ENCODE measurements around the gene SSH3.
A peak's percentile ranks its signal among the peaks of the same experiment; 100 is the strongest.

The SSH3 gene

DNA sequence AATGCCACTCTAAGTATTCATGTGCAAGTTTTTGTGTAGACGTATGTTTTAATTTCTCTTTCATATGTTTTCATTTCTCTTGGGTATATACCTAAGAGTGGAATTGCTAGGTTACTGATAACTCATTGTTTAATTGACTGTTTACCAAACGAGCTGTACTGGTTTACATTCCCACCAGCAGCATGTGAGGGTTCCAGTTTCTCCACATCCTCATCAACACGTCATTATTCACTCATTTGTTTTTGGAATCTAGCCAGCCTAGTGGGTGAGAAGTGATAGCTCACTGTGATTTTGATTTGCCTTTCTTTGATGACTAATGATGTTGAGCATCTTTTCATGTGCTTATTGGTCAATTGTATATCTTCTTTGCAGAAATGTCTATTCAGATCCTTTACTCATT lies 10.2 kb upstream of the SSH3 start:
- DNase-seq (ENCODE audit: low read depth, low spot score): no peak
- H3K36me3 ChIP-seq (ENCODE audit: insufficient read depth, insufficient read length, low read length): peaks cover 56% of the 10 kb centered on the region
- no peak overlapping the region for H3K9ac ChIP-seq (ENCODE audit: insufficient read length, low read depth)
- no peaks in the 10 kb centered on the region for H3K27me3 ChIP-seq (ENCODE audit: insufficient read depth, insufficient read length)
- peaks cover 15% of the 10 kb centered on the region for H3K4me1 ChIP-seq (ENCODE audit: insufficient read depth, insufficient read length)
- TF ChIP-seq ZNF274 (IDR thresholded peaks at IDR 0.05; ENCODE audit: low read depth, low read length) (no peak), YY1 (IDR thresholded peaks at IDR 0.05; ENCODE audit: insufficient read depth, insufficient read length) (no peak), SUZ12 (IDR thresholded peaks at IDR 0.05; ENCODE audit: extremely low read depth, insufficient read depth, insufficient read length) (no peak)
- H3K9me3 ChIP-seq (ENCODE audit: insufficient read depth, low read length): peaks cover 27% of the 10 kb centered on the region
- H3K4me3 ChIP-seq (ENCODE audit: insufficient read length, low read depth): no peak overlapping the region

DNA sequence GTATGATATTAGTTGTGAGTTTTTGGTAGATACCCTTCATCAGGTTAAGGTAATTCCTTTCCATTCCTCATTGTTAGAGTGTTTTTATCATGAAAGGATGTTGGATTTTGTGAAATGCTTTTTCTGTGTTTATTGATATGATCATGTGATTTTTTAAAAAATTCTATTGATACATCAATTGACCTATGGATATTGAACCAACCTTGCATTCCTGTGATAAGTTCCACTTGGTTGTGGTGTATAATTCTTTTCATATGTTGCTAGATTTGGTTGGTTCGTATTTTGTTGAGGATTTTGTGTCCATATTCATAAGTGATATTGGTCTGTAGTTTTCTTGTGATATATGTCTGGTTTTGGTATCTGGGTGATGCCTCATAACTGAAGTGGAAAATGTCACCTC lies 7.5 kb upstream of the SSH3 start:
- no peak for TF ChIP-seq ZNF274 (IDR thresholded peaks at IDR 0.05; ENCODE audit: low read depth, low read length)
- no peak for TF ChIP-seq SUZ12 (IDR thresholded peaks at IDR 0.05; ENCODE audit: extremely low read depth, insufficient read depth, insufficient read length)
- TF ChIP-seq YY1 (IDR thresholded peaks at IDR 0.05; ENCODE audit: insufficient read depth, insufficient read length): no peak
- no peak overlapping the region for H3K4me3 ChIP-seq (ENCODE audit: insufficient read length, low read depth)
- DNase-seq (ENCODE audit: low read depth, low spot score): no peak
- peaks cover 74% of the 10 kb centered on the region for H3K36me3 ChIP-seq (ENCODE audit: insufficient read depth, insufficient read length, low read length)
- no peak overlapping the region for H3K9ac ChIP-seq (ENCODE audit: insufficient read length, low read depth)
- peaks cover 1% of the 10 kb centered on the region for H3K4me1 ChIP-seq (ENCODE audit: insufficient read depth, insufficient read length)
- no peaks in the 10 kb centered on the region for H3K27me3 ChIP-seq (ENCODE audit: insufficient read depth, insufficient read length)
- H3K9me3 ChIP-seq (ENCODE audit: insufficient read depth, low read length): peaks cover 27% of the 10 kb centered on the region

DNA sequence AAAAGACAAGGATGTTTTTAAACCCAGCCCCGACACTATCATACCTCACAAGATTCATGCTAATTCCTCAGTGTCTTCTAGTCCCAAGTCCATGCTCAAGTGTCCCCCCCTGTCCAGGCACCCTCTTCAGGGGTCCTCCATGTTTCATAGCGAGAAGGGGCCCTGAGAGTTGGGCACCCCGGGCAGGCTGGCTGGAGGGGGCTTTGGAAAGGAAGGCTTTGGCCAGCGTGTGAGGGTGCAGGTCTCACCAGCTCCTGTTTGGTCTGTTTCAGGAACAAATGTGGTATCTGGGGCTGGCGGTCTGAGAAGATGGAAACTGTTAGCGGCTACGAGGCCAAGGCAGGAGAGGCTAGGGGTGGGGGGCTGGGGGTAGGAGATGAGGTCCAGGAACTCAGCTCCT lies 4.5 kb upstream of the SSH3 start:
- no peak overlapping the region for H3K4me3 ChIP-seq (ENCODE audit: insufficient read length, low read depth)
- no peak overlapping the region for H3K9ac ChIP-seq (ENCODE audit: insufficient read length, low read depth)
- TF ChIP-seq YY1 (IDR thresholded peaks at IDR 0.05; ENCODE audit: insufficient read depth, insufficient read length): no peak
- TF ChIP-seq SUZ12 (IDR thresholded peaks at IDR 0.05; ENCODE audit: extremely low read depth, insufficient read depth, insufficient read length): no peak
- no peak for TF ChIP-seq ZNF274 (IDR thresholded peaks at IDR 0.05; ENCODE audit: low read depth, low read length)
- no peak for DNase-seq (ENCODE audit: low read depth, low spot score)
- H3K9me3 ChIP-seq (ENCODE audit: insufficient read depth, low read length): peaks cover 27% of the 10 kb centered on the region
- peaks cover 57% of the 10 kb centered on the region for H3K36me3 ChIP-seq (ENCODE audit: insufficient read depth, insufficient read length, low read length)
- H3K27me3 ChIP-seq (ENCODE audit: insufficient read depth, insufficient read length): no peaks in the 10 kb centered on the region
- peaks cover 16% of the 10 kb centered on the region for H3K4me1 ChIP-seq (ENCODE audit: insufficient read depth, insufficient read length)

DNA sequence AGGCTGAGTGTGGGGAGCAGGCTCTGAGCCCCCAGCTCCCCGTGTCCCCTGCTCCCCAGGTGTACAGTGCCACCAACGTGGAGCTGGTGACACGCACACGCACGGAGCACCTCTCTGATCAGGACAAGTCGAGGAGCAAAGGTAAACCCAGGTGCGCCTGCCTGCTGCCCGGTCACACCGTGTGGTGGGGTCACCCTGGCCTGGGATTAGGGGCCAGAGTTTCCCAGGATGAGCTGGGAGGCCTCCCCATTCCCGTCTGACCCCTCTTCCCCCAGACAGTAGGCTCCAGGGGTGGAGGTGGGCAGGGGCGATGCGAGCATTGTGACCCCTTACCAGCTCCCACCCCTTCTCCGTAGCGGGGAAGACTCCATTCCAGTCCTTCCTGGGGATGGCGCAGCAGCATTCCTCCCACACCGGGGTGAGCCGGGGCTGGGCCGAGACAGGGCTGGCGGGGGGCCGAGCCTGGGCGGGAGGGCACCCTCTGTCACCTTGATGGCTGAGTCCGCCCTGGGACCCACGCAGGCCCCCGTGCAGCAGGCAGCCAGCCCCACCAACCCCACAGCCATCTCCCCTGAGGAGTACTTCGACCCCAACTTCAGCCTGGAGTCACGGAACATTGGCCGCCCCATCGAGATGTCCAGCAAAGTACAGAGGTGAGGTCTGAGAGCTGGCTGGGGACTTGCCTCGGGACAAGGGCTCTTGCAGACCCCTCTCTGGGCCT lies 3.7 kb upstream of the SSH3 start:
- Histone ChIP-seq H3K4me1 (ENCODE audit: insufficient read depth, insufficient read length) (peaks cover 23% of the 10 kb centered on the region), H3K9me3 (ENCODE audit: insufficient read depth, low read length) (peaks cover 22% of the 10 kb centered on the region), H3K4me3 (ENCODE audit: insufficient read length, low read depth) (no peak overlapping the region), H3K9ac (ENCODE audit: insufficient read length, low read depth) (no peak overlapping the region), H3K27me3 (ENCODE audit: insufficient read depth, insufficient read length) (no peaks in the 10 kb centered on the region), H3K36me3 (ENCODE audit: insufficient read depth, insufficient read length, low read length) (peaks cover 51% of the 10 kb centered on the region)
- no peak for DNase-seq (ENCODE audit: low read depth, low spot score)
- TF ChIP-seq YY1 (IDR thresholded peaks at IDR 0.05; ENCODE audit: insufficient read depth, insufficient read length) (no peak), ZNF274 (IDR thresholded peaks at IDR 0.05; ENCODE audit: low read depth, low read length) (no peak), SUZ12 (IDR thresholded peaks at IDR 0.05; ENCODE audit: extremely low read depth, insufficient read depth, insufficient read length) (no peak)

DNA sequence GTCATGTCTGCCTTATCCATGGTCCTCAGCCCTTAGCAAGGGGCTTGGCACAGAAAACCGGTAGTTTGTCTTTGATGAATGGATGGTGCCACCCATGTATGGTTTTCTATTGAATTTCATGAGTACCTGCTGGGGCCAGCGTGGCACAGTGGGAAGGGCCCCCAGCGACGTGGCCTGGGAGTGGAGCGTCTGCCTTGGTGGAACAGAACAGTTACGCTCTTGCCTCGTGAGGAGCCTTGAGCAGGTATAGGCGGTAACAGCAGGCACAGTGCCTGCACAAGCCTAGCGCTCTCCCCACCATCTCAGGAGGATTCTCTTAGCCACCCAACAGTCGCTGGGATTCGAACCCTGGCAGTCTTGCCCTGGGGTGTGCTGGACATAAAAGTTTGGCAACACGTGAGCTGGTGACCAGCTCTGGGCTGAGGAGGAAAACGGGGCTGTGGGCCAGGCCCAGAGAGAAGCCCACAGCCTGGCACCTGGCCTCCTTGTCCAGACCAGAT lies 3.0 kb upstream of the SSH3 start:
- Histone ChIP-seq H3K9me3 (ENCODE audit: insufficient read depth, low read length) (peaks cover 15% of the 10 kb centered on the region), H3K4me3 (ENCODE audit: insufficient read length, low read depth) (no peak overlapping the region), H3K9ac (ENCODE audit: insufficient read length, low read depth) (no peak overlapping the region), H3K36me3 (ENCODE audit: insufficient read depth, insufficient read length, low read length) (peaks cover 48% of the 10 kb centered on the region), H3K27me3 (ENCODE audit: insufficient read depth, insufficient read length) (no peaks in the 10 kb centered on the region), H3K4me1 (ENCODE audit: insufficient read depth, insufficient read length) (peaks cover 26% of the 10 kb centered on the region)
- TF ChIP-seq YY1 (IDR thresholded peaks at IDR 0.05; ENCODE audit: insufficient read depth, insufficient read length): no peak
- TF ChIP-seq SUZ12 (IDR thresholded peaks at IDR 0.05; ENCODE audit: extremely low read depth, insufficient read depth, insufficient read length): no peak
- TF ChIP-seq ZNF274 (IDR thresholded peaks at IDR 0.05; ENCODE audit: low read depth, low read length): no peak
- DNase-seq (ENCODE audit: low read depth, low spot score): no peak

DNA sequence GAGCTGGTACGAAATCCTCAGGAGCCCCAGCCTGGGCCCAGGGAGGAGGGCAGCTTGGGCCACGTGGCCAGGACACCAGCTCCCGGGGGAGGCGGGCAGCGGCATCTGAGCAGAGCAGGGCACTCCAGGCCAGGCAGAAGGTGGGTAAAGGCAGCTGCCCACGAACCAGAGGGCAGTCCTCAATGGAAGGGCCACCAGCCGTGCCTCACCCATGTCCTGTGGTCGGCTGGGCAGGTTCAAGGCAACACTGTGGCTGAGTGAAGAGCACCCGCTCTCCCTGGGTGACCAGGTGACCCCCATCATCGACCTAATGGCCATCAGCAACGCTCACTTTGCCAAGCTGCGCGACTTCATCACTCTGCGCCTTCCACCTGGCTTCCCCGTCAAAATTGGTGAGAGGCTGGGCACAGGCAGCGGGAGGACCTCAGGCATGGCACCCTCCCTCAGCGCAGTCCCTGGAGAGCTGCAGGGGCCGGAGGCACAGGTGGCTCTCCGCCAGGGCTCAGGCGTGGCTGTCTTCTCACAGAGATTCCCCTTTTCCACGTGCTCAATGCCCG lies 2.5 kb upstream of the SSH3 start:
- no peak for DNase-seq (ENCODE audit: low read depth, low spot score)
- Histone ChIP-seq H3K9ac (ENCODE audit: insufficient read length, low read depth) (peak overlapping the region; percentile 79), H3K4me1 (ENCODE audit: insufficient read depth, insufficient read length) (peaks cover 26% of the 10 kb centered on the region), H3K9me3 (ENCODE audit: insufficient read depth, low read length) (peaks cover 10% of the 10 kb centered on the region), H3K4me3 (ENCODE audit: insufficient read length, low read depth) (no peak overlapping the region), H3K27me3 (ENCODE audit: insufficient read depth, insufficient read length) (no peaks in the 10 kb centered on the region), H3K36me3 (ENCODE audit: insufficient read depth, insufficient read length, low read length) (peaks cover 48% of the 10 kb centered on the region)
- TF ChIP-seq ZNF274 (IDR thresholded peaks at IDR 0.05; ENCODE audit: low read depth, low read length) (no peak), YY1 (IDR thresholded peaks at IDR 0.05; ENCODE audit: insufficient read depth, insufficient read length) (no peak)

DNA sequence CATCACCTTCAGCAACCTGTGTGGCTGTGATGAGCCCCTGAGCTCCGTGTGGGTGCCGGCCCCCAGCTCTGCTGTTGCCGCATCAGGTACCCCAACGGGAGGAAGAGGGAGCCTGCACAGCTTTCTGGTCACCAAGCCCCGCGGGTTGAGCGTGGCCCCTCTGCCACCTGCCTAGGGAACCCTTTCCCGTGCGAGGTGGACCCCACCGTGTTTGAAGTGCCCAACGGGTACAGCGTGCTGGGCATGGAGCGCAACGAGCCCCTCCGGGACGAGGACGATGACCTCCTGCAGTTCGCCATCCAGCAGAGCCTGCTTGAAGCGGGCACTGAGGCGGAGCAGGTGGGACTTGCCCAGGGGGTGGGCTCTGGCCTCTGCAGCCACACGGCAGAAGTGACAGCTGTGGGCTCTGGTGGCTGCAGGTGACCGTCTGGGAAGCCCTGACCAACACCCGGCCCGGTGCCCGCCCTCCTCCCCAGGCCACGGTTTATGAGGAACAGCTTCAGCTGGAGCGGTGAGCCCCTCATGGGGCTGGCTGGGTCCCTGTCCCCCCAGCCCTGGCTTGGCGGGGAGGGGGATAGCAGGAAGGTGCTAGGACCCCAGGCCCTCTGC lies 1.9 kb upstream of the SSH3 start:
- peaks cover 26% of the 10 kb centered on the region for H3K4me1 ChIP-seq (ENCODE audit: insufficient read depth, insufficient read length)

More for the DNA sequence above, 1.9 kb upstream of the SSH3 start:
- Histone ChIP-seq H3K9ac (ENCODE audit: insufficient read length, low read depth) (peak overlapping the region; percentile 79), H3K27me3 (ENCODE audit: insufficient read depth, insufficient read length) (no peaks in the 10 kb centered on the region), H3K4me3 (ENCODE audit: insufficient read length, low read depth) (peak overlapping the region; percentile 95), H3K9me3 (ENCODE audit: insufficient read depth, low read length) (peaks cover 4% of the 10 kb centered on the region), H3K36me3 (ENCODE audit: insufficient read depth, insufficient read length, low read length) (peaks cover 47% of the 10 kb centered on the region)
- no peak for DNase-seq (ENCODE audit: low read depth, low spot score)
- TF ChIP-seq YY1 (IDR thresholded peaks at IDR 0.05; ENCODE audit: insufficient read depth, insufficient read length) (no peak), SUZ12 (IDR thresholded peaks at IDR 0.05; ENCODE audit: extremely low read depth, insufficient read depth, insufficient read length) (no peak), ZNF274 (IDR thresholded peaks at IDR 0.05; ENCODE audit: low read depth, low read length) (no peak)

Data from NT2/D1 (cell line).